ENCODE data around the gene CNTF. TPM values are rescaled to one million over a fixed set of nuclear protein-coding genes. Genes with fewer than 3 reads are reported as not detected.

The CNTF gene
- total RNA-seq, 1 donor from 2014 or later: 1.2 TPM

DNA sequence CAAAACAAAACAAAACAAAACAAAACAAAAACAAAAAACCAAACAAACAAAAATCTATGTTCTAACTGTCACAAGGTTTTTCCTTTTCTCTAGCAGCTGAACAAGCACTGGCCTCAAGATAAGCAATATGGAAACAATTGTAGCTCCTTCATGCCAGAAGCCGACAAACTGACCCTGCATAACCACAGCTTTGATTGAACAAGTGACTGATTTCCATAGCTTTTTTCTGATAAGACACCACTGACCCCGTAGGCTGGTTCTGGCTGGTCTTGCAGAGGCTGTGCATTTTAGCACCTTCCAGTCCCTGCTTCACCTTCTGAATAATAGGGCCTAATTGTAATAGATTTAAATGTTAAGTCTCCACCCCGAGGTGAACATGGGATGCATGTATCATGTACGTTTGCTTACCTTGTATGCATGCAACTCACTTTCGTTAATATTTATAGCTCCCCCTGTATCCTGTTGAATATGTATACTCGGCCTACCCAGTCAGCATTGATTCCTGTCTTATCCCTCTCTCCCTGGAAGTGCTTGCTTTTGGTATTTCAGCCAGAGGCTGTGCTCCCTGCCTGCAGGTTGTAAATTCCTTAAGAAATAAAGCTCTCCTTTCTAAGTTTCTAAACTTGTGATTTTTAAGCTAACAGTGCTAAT, 49.6 kb downstream of the CNTF start:
- H3K36me3 ChIP-seq: no peaks in the 10 kb centered on the region
- ATAC-seq (no peak), DNase-seq (no peak)
- no peak overlapping the region for H3K4me3 ChIP-seq
- no peaks in the 10 kb centered on the region for H3K4me1 ChIP-seq
- no peaks in the 10 kb centered on the region for H3K27me3 ChIP-seq
- H3K9me3 ChIP-seq: no peaks in the 10 kb centered on the region
- H3K27ac ChIP-seq: no peak overlapping the region
- intact Hi-C loops (cut with DNase I): no loop called here
- no peak for TF ChIP-seq CTCF (IDR thresholded peaks at IDR 0.05)

DNA sequence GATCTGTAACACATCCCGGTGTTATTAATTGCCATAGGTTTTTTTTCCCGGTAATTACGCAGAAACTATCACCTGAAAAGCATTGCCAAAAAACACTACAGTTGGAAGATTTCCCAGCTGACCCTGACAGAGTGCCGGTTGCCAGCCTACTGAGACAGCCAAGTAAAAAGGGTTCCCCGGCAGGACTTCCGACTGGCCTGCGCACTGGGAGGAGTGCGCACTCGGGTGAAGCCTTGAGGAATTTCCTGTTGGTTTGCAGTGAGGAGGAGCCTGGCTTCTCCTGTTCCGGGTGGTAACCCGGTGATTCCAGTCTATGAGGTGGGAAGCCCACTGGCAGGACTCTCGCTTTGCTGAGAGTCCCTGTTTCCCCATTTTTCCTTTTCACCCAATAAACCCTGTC, 52.1 kb downstream of the CNTF start:
- H3K4me1 ChIP-seq: no peaks in the 10 kb centered on the region
- H3K27me3 ChIP-seq: peaks cover 1% of the 10 kb centered on the region
- intact Hi-C loops (cut with DNase I): no loop called here
- no peak for DNase-seq
- no peak for TF ChIP-seq CTCF (IDR thresholded peaks at IDR 0.05)
- no peaks in the 10 kb centered on the region for H3K9me3 ChIP-seq
- ATAC-seq: no peak
- no peak overlapping the region for H3K4me3 ChIP-seq
- H3K36me3 ChIP-seq: no peaks in the 10 kb centered on the region
- H3K27ac ChIP-seq: no peak overlapping the region

Other genes with a start within 250 kb of the CNTF start
- not detected for gene OR5B3, start 215.8 kb upstream of the CNTF start, total RNA-seq
- not detected for gene OR5B2, start 194.5 kb upstream of the CNTF start, total RNA-seq
- gene OR5B12, start 180.4 kb upstream of the CNTF start, total RNA-seq: not detected
- not detected for gene OR5B21, start 114.6 kb upstream of the CNTF start, total RNA-seq
- 46.5 TPM for gene LPXN, start 46.8 kb upstream of the CNTF start, total RNA-seq
- 48.3 TPM for gene ZFP91, start 43.6 kb upstream of the CNTF start, total RNA-seq
- not detected for gene GLYAT, start 109.3 kb downstream of the CNTF start, total RNA-seq
- gene GLYATL2, start 222.0 kb downstream of the CNTF start, total RNA-seq: not detected

Data from upper lobe of right lung (tissue), 1 donor.